C4-2B (cell line): ENCODE results near the gene KNDC1.
"Not testable (repeated sequence)": the region's sequence is repeated elsewhere in the genome, so short reads cannot be mapped to it uniquely, and the experiment has no call there.

Experiments used
- H3K27ac ChIP-seq: fragments of 450-650 bp; 2 replicates; pipeline ENCODE4 v1.5.1; 2017
- ZFX ChIP-seq: fragments of 450-650 bp; IDR thresholded peaks from 2 replicates; pipeline ENCODE4 v1.6.1; 2017
- TF ChIP-seq, protein P1 (sequence below): fragments of 450-650 bp; conservative IDR thresholded peaks from 2 replicates; pipeline ENCODE4 v1.5.1; 2017; ENCODE audit warnings: mild to moderate bottlenecking

KNDC1 gene

DNA sequence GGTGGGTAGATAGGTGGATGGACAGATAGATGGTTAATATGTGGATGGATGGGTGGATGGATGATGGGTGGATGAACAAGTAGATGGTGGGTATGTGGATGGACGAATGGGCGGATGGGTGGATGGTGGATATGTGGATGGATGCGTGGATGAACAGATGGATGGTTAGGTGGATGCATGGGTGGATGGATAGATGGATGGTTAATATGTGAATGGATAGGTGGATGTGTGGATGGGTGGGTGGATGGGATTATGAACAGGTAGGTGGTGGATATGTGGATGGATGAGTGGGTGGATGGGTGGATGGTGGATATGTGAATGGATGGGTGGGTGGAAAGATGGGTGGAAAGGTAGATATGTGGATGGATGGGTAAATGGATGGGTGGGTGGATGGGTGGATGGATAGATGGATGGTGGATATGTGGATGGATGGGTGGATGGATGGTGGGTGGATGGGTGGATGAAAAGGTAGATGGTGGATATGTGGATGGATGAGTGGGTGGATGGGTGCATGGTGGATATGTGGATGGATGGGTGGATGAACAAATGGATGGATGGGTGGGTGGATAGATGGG lies 14.8 kb downstream of the KNDC1 start:
- H3K27ac ChIP-seq = no peak overlapping the region
- TF ChIP-seq, protein P1, sequence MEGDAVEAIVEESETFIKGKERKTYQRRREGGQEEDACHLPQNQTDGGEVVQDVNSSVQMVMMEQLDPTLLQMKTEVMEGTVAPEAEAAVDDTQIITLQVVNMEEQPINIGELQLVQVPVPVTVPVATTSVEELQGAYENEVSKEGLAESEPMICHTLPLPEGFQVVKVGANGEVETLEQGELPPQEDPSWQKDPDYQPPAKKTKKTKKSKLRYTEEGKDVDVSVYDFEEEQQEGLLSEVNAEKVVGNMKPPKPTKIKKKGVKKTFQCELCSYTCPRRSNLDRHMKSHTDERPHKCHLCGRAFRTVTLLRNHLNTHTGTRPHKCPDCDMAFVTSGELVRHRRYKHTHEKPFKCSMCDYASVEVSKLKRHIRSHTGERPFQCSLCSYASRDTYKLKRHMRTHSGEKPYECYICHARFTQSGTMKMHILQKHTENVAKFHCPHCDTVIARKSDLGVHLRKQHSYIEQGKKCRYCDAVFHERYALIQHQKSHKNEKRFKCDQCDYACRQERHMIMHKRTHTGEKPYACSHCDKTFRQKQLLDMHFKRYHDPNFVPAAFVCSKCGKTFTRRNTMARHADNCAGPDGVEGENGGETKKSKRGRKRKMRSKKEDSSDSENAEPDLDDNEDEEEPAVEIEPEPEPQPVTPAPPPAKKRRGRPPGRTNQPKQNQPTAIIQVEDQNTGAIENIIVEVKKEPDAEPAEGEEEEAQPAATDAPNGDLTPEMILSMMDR = no peak
- no peak for TF ChIP-seq ZFX

DNA sequence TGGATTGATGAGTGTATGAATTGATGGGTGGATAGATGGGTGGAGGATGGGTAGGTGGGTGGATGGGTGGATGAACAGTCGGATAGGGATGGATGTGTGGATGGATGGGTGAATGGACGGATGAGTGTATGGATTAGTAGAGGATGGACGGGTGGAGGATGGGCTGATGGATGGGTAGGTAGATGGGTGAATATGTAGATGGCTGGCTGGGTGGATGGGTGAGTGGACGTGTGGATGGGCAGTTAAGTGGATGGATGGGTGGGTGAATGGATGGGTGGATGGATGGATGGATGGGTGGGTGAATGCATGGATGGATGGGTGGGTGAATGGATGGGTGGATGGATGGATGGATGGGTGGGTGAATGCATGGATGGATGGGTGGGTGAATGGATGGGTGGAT lies 15.6 kb downstream of the KNDC1 start:
- not testable (repeated sequence) for H3K27ac ChIP-seq

DNA sequence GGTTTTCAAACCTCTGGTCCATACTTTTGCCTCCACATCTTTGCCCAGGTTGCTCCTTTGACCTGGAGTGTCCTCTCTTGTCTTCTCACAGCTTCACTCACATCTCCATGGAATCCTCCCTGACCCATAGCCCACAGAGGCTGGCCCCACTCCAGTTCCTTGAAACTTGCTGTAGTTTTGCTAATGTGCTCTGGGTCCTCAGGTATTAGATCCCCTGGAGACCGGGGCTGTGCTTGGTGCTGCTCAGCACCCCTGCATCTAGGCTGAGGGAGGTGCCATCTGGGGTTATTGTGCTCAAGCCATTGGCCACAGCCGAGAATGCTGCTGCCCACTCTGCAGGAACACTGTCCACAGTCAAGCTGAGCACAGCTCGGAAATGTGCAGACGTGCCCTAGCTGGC lies 16.5 kb downstream of the KNDC1 start:
- H3K27ac ChIP-seq = no peak overlapping the region
- TF ChIP-seq, protein P1 = no peak

DNA sequence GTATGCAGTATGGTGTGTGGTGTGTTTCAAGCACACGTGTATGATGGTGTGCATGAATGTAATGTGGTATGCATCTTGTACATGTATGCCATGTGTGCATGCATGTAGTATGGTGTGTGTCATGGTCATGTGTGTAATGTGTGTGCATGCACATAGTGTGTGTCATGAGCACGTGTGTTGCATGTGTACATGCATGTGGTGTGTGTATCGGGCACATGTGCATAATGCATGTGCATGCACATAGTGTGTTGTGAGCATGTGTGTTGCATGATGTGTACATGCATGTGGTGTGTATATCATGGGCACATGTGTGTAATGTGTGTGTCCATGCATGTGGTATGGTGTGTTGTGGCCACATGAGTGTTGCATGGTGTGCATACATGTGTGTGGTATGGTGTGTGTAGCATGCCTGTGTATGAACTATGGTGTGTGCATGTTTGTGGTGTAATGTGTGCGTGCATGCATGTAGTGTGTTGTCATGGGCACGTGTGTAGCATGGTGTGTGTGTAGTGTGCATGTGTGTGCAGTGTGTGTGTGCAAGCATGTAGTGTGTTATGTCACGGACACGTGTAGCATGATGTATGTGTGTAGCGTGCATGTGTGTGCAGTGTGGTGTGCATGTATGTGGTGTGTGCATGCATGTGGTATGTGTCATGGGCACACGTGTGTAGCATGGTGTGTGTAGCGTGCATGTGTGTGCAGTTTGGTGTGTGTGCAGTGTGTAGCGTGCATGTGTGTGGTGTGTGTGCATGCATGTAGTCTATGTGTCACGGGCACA lies 17.6 kb downstream of the KNDC1 start:
- H3K27ac ChIP-seq = no peak overlapping the region

GRCh38 chr10:133178357-133179127 lies 18.5 kb downstream of the KNDC1 start:
- TF ChIP-seq, protein P1 = no peak
- TF ChIP-seq ZFX = no peak

More for the DNA sequence above, 17.6 kb downstream of the KNDC1 start:
- no peak for TF ChIP-seq ZFX
- TF ChIP-seq, protein P1 = no peak

DNA sequence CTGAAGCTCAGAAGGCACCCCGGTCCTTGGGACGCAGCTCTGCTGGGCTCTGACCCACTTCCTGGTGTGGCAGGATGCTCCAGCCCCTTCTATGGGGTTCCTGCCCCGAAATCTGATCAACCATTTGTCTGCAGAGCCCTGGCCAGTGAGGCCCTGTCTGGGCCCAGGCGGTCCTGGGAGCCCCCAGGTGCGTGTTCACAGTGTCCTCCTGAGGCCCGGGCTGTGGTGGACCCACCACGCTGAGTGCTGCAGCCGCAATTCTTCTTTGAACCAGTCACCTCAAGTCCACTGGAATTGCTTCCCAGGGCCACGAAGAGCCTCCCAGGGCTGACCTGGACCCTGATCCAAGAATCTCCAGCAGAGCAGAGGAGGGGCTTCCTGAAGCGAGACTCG lies 19.1 kb downstream of the KNDC1 start:
- TF ChIP-seq ZFX = no peak
- TF ChIP-seq, protein P1 = no peak
- no peak overlapping the region for H3K27ac ChIP-seq

More at GRCh38 chr10:133178357-133179127, 18.5 kb downstream of the KNDC1 start:
- no peak overlapping the region for H3K27ac ChIP-seq

GRCh38 chr10:133179651-133180050 lies 19.6 kb downstream of the KNDC1 start:
- H3K27ac ChIP-seq = no peak overlapping the region
- TF ChIP-seq ZFX = no peak
- TF ChIP-seq, protein P1 = no peak
